Stimulated activated CD4-positive, alpha-beta T cell treated with anti-CD3 and anti-CD28 coated beads, Interleukin-2, amount 100 ng/mL, for 4 hours (primary cell): ENCODE data around the gene TBC1D22B.

Experiments
- DNase-seq: peaks from one replicate; pipeline ENCODE4 v3.0.0-alpha.2; 2020; ENCODE audit warnings: low read depth

Gene TBC1D22B

GRCh38 chr6:37357288-37357687 lies 99.7 kb downstream of the TBC1D22B start:
- DNase-seq = no peak

GRCh38 chr6:37357860-37358259 lies 100.3 kb downstream of the TBC1D22B start:
- no peak for DNase-seq

GRCh38 chr6:37359039-37359438 lies 101.5 kb downstream of the TBC1D22B start:
- DNase-seq = no peak

- no peak for DNase-seq
Measured at GRCh38 chr6:37362101-37362828, 104.7 kb downstream of the TBC1D22B start.

GRCh38 chr6:37365791-37366190 lies 108.2 kb downstream of the TBC1D22B start:
- no peak for DNase-seq

- no peak for DNase-seq
Measured at GRCh38 chr6:37366910-37367309, 109.3 kb downstream of the TBC1D22B start.

GRCh38 chr6:37368961-37369320 lies 111.4 kb downstream of the TBC1D22B start:
- DNase-seq = no peak

- no peak for DNase-seq
Measured at GRCh38 chr6:37369321-37370201, 112.0 kb downstream of the TBC1D22B start.

- no peak for DNase-seq
Measured at GRCh38 chr6:37371154-37372083, 113.8 kb downstream of the TBC1D22B start.

GRCh38 chr6:37372116-37372515 lies 114.5 kb downstream of the TBC1D22B start:
- DNase-seq = no peak

- DNase-seq = no peak
Measured at GRCh38 chr6:37373822-37374471, 116.4 kb downstream of the TBC1D22B start.

- DNase-seq = no peak
Measured at GRCh38 chr6:37375376-37375775, 117.8 kb downstream of the TBC1D22B start.

GRCh38 chr6:37376078-37376743 lies 118.6 kb downstream of the TBC1D22B start:
- DNase-seq = no peak

GRCh38 chr6:37381579-37381978 lies 124.0 kb downstream of the TBC1D22B start:
- DNase-seq = no peak
